ENCODE results near the gene LUZP1. TPM values are rescaled to one million over a fixed set of nuclear protein-coding genes. Genes with fewer than 3 reads are reported as not detected.

LUZP1 gene
- total RNA-seq, 1 donor from 2014 or later: 32.0 TPM

- Mint-ChIP-seq H3K4me1 (ENCODE audit: low read depth, unreplicated experiment) (peaks cover 9% of the 10 kb centered on the region), H3K36me3 (ENCODE audit: unreplicated experiment) (no peaks in the 10 kb centered on the region), H3K9me3 (ENCODE audit: unreplicated experiment) (peaks cover 6% of the 10 kb centered on the region), H3K27me3 (ENCODE audit: unreplicated experiment) (peaks cover 7% of the 10 kb centered on the region), H3K27ac (ENCODE audit: unreplicated experiment) (no peak overlapping the region), H3K4me3 (ENCODE audit: unreplicated experiment) (peak overlapping the region; percentile 10)
- DNase-seq: no peak
- peak; percentile 49 for TF ChIP-seq CTCF (IDR thresholded peaks at IDR 0.05; ENCODE audit: partially characterized antibody, unreplicated experiment)
Observed at GRCh38 chr1:23178950-23179349, 10.3 kb upstream of the LUZP1 start.

- H3K9me3 Mint-ChIP-seq (ENCODE audit: unreplicated experiment): peaks cover 6% of the 10 kb centered on the region
- peaks cover 9% of the 10 kb centered on the region for H3K4me1 Mint-ChIP-seq (ENCODE audit: low read depth, unreplicated experiment)
- no peaks in the 10 kb centered on the region for H3K36me3 Mint-ChIP-seq (ENCODE audit: unreplicated experiment)
- no peak for TF ChIP-seq CTCF (IDR thresholded peaks at IDR 0.05; ENCODE audit: partially characterized antibody, unreplicated experiment)
- no peak overlapping the region for H3K4me3 Mint-ChIP-seq (ENCODE audit: unreplicated experiment)
- no peak for DNase-seq
- peaks cover 7% of the 10 kb centered on the region for H3K27me3 Mint-ChIP-seq (ENCODE audit: unreplicated experiment)
- no peak overlapping the region for H3K27ac Mint-ChIP-seq (ENCODE audit: unreplicated experiment)
Observed at GRCh38 chr1:23178414-23178813, 9.8 kb upstream of the LUZP1 start.

- H3K27me3 Mint-ChIP-seq (ENCODE audit: unreplicated experiment): peaks cover 2% of the 10 kb centered on the region
- TF ChIP-seq CTCF (IDR thresholded peaks at IDR 0.05; ENCODE audit: partially characterized antibody, unreplicated experiment): peak; percentile 18
- peaks cover 6% of the 10 kb centered on the region for H3K9me3 Mint-ChIP-seq (ENCODE audit: unreplicated experiment)
- H3K36me3 Mint-ChIP-seq (ENCODE audit: unreplicated experiment): no peaks in the 10 kb centered on the region
- peak; percentile 87 for DNase-seq
- peak overlapping the region; percentile 84 for H3K27ac Mint-ChIP-seq (ENCODE audit: unreplicated experiment)
- H3K4me1 Mint-ChIP-seq (ENCODE audit: low read depth, unreplicated experiment): peaks cover 4% of the 10 kb centered on the region
- H3K4me3 Mint-ChIP-seq (ENCODE audit: unreplicated experiment): peak overlapping the region; percentile 79
Observed at GRCh38 chr1:23177438-23178380, 9.1 kb upstream of the LUZP1 start.

DNA sequence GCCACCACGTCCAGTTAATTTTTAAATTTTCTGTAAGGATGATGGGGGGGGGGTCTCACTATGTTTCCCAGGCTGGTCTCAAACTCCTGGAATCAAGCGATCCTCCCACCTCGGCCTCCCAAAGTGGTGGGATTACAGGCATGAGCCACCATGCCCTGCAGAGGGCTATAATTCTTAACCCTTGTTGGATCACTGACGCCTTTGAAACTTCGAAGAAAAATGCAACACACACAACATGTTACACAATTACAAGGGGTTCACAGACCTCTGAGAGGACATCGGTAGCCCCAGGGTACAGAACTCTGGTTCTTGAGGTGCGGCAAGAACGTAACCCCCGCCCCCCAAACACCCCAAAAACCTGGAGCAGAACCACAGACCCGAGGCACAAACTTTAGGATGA lies 8.4 kb upstream of the LUZP1 start:
- Mint-ChIP-seq H3K27me3 (ENCODE audit: unreplicated experiment) (peaks cover 2% of the 10 kb centered on the region), H3K27ac (ENCODE audit: unreplicated experiment) (no peak overlapping the region), H3K4me3 (ENCODE audit: unreplicated experiment) (peak overlapping the region; percentile 76), H3K9me3 (ENCODE audit: unreplicated experiment) (peaks cover 6% of the 10 kb centered on the region), H3K4me1 (ENCODE audit: low read depth, unreplicated experiment) (peaks cover 4% of the 10 kb centered on the region), H3K36me3 (ENCODE audit: unreplicated experiment) (no peaks in the 10 kb centered on the region)
- no peak for TF ChIP-seq CTCF (IDR thresholded peaks at IDR 0.05; ENCODE audit: partially characterized antibody, unreplicated experiment)
- DNase-seq: no peak

Measured in glutamatergic neuron (in vitro differentiated cells).